HT-29 (cell line): ENCODE data around the gene TLK1. TPM values are rescaled to one million over a fixed set of nuclear protein-coding genes. Genes with fewer than 3 reads are reported as not detected.

Experiments used
- DNase-seq: peaks from one replicate; pipeline ENCODE4 v3.0.0-alpha.2; 2015; ENCODE audit warnings: low spot score
- total RNA-seq: library from RNA; depleted of rRNA; stranded (reverse); fragments of >200 nt; shearing (Covaris generic); gene quantifications from 2 replicates; pipeline ENCODE4 v1.2.3, GENCODE V29; 2014; rRNA removed

Gene TLK1
- total RNA-seq: 8.3 and 10.3 TPM in 2 replicates

DNA sequence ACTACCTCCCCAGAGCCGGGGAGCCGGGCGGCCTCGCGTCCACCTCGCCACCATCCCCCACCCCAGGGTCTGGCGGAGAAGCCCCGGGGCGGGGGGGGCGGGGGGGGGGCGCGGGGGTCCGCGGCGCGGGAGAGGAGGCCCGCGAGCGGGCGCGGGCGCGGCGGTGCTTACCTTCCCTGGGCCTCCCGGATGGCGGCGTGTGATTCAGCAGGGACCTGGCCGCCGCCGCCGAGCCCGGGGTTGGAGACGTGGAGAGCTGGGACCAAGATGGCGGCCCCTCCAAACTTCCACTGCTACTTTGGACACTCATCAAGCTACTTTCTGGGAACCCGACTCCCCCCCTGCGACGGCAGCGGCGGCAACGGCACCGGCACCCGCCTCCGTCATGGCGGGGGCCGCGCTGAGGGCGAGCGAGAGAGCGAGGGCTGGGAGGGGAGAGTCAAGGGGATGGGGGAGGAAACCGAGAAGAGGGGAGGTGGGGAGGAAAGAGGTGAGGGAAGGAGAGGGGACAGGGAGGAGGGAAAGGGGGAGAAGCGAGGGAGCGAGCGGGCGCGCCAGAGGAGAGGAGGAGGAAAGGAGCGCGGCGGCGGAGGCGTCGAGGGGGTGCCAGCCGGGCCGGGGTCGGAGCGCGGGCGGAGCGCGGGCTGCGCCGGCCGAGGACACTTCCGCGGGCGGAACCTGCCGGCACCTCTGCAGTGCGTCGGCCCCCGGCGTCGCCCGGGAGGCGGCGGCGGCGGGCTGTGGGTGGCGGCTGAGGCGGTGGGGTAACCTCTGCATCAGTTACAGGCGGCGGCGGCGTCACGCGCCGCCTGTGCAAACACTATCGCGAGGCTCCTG, at the start of gene TLK1:
Gene TLK1, minus strand, starts transcription at position 775 of the 837 bp plus-strand sequence. Its CDS starts 465 bp downstream, at position 310.
- DNase-seq: peak; percentile 73

DNA sequence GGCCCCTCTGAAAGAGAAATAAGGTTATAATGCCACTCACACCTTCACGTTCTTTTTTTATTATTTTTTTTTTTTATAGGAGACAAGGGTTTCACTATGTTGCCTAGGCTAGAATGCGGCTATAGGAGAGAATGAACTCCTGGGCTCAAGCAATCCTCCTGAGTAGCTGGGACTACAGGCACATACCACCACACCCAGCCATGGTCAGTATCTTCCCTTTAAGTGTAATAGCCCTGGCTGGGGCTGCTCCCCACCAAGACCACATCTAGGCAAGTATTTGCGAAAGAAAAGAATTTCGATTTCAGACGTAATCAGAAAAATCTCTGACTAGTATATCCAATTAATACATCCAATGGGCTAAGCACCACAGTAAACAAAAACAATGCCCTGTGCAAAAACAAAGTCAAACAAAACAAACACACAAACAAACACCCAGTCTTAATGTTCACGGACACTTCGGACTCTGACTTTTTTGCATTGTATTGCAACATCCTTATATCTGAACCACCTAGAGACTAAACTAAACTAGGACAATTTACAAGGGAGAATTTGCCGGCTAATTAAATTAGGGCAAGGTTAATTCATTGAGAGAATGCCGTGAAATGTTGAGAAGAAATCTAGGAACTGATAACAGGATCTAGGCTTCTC, 49.6 kb upstream of the TLK1 start:
- no peak for DNase-seq

GRCh38 chr2:171208657-171209056, 48.0 kb upstream of the TLK1 start:
- no peak for DNase-seq

DNA sequence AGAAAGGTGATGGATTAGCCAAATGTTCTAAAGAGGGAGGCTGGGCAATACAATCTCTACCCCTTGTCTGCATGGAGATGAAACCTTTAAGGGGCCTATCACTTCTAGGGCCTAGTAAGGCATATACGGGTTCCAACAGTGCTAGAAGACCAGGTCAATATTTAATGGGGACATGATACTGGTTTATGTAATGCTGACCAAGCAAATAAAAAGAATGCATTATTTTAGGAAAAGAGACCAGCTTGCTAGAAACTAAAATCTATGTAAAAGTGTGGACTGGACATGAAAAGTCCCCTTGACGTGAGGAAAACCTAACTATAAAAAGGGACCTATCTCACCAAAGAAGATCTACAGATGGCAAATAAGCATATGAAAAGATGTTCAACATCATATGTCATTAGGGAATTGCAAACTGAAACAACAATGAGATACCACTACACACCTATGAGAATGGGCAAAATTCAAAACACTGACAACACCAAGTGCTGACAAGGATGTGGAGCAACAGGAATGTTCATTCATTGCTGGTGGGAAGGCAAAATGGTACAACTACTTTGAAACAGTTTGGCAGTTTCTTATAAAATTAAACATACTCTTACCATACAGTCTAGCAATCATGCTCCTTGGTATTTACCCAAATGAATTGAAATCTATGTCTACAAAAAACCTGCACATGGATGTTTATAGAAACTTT, 45.9 kb upstream of the TLK1 start:
- no peak for DNase-seq

GRCh38 chr2:171205551-171205950, 44.9 kb upstream of the TLK1 start:
- no peak for DNase-seq

- no peak for DNase-seq
These were observed 41.1 kb upstream of the TLK1 start for GRCh38 chr2:171201767-171202166.

GRCh38 chr2:171201271-171201670, 40.6 kb upstream of the TLK1 start:
- no peak for DNase-seq

DNA sequence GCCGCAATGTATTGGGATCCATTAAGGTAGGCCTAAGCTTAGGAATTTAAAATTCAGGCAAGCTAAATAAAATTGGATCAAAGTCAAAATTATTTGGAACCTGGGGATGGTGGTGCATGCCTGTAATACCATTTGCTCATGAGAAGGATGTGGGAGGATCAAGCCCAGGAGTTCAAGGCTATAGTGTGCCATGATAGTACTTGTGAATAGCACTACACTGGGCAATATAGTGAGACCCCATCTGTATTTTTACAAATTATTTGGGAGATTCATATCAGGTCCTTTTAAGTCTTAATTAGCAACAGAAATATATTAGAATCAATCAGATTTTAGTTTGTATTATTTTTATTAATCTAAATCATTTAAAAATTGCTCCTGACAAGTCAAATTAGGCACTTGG, 39.8 kb upstream of the TLK1 start:
- DNase-seq: no peak

GRCh38 chr2:171191021-171191420, 30.3 kb upstream of the TLK1 start:
- no peak for DNase-seq

GRCh38 chr2:171187819-171188218, 27.1 kb upstream of the TLK1 start:
- no peak for DNase-seq

GRCh38 chr2:171187177-171187576, 26.5 kb upstream of the TLK1 start:
- DNase-seq: no peak

- DNase-seq: no peak
These were observed 25.2 kb upstream of the TLK1 start for GRCh38 chr2:171185941-171186340.

DNA sequence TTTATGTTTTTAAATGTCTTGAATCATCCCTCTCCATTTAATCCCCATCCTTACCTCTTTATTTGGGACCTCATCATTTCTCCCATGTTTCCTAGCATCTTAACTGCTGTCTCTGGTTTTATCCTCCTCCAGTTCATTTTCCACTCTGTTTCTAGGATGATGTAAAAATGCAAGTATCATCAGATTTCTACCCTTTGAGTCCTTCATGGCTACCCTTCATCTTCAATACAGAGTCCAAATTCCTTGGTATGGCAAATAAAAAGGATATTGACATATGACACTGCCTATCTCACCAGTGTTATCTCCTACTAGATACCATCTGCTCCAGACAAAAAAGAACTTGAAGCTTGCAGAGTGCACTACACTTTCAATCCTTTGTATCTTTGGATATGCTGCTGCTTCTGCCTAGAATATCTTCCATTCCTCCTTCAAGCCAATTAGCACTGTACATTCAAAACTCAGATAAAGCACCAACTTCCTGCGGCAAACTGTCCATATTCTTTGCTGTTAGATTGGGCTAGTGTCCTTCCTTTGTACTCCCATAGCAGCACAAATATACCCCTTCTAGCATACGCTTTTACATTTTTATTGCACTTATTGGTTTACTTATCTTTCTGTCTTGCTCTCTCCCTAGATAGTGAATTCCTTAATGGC, 24.6 kb upstream of the TLK1 start:
- DNase-seq: no peak

DNA sequence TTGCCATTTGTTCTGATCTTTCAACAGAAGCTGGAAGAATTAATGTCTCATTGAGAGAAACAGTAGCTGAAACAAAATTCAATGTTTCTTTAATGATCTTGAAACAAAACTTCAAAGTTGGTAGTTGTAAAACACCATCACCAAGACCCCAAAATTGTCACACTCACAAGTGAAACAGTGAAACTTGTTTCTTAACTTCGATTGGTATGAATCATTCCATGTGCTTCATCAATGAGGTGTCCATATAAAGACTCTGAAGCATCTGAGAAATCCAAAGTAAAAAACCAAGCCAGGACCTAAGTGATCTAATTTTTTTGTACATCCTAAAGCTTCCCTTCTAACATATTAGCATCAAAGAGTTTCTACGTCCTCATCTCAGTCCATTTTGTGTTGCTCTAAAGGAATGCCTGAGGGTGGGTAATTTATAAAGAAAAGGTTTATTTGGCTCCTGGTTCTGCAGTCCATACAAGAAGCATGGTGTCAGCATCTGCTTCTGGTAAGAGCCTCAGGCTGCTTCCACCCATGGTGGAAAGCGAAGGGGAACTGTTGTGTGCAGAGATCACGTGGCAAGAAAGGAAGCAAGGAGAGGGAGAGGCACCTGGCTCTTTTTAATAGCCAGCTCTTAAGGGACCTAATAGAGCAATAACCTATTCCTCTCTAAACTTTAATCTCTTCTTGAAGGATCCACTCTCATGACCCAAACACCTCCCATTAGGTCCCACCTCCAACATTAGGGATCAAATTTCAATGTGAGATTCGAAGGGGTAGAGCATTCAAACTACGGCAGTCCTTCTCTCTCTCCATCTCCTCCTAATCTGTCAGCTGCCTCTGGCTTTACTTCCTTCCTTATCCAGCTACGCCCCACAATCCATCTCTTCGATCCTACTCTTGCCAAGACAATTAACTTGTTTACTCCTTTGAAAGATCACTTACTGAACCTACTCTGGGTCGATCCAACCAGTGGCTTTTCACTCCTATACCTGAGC, 20.7 kb upstream of the TLK1 start:
- peak; percentile 42 for DNase-seq

GRCh38 chr2:171180229-171180930, 19.7 kb upstream of the TLK1 start:
- no peak for DNase-seq

- DNase-seq: no peak
These were observed 18.3 kb upstream of the TLK1 start for GRCh38 chr2:171178993-171179392.

DNA sequence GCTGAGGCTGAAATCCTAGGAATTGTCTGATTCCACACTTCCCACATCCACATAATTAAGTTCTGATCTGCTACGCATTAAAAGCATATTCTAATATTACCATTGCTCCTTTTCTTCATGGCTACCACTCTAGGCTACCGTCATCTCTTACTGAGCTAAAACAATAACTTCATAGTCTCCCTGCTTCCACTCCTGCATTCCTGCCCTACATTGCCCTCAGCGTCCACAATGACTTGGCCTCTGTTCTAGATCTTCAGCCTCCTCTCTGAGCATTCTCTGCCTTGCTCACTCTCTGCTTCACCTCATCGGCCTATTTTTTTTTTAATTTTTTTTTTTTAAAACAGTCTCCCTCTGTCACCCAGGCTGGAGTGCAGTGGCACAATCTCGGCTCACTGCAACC, 15.8 kb upstream of the TLK1 start:
- no peak for DNase-seq

- peak; percentile 44 for DNase-seq
These were observed 13.4 kb upstream of the TLK1 start for GRCh38 chr2:171174075-171174474.

DNA sequence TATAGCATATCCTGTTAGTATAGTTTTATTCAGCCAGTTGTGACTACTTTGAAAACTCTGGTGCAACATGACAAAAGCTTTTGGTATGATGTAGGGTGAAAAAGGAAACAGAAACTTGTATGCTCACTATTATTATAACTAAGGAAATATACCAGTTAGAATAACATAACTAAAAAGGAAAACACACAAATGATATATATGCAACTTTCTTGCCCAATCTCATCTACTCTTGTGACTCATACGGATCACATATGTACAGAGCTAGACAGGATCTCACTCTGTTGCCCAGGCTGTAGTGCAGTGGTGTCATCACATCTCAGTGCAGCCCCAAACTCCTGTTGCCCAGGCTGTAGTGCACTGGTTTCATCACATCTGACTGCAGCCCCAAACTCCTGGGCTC, 12.4 kb upstream of the TLK1 start:
- no peak for DNase-seq

DNA sequence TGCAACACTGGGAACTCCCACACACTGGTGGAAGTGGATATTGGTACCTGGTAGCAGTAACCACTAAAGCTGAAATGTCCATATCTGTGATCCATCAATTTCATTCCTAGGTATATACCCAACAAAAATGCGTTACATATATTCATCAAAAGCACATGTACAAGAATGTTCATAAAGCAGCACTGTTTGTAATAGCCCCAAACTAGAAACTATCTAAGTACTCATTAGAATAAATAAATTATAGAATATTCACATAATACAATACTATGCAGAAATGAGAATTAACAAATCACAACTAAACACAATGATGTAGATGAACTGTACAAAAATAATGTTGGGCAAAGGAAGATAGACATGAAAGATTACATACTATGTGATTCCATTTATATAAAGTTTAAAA, 11.1 kb upstream of the TLK1 start:
- DNase-seq: no peak
